CD14-positive monocyte (primary cell): Measurements from ENCODE around the gene CARD11. TPM values are rescaled to one million over a fixed set of nuclear protein-coding genes. Genes with fewer than 3 reads are reported as not detected.

Experiments used
- DNase-seq, 3 donors: peaks; one replicate each; pipeline ENCODE4 v3.0.0-alpha.2; 2011 to 2022
- H2AFZ ChIP-seq: 2 replicates; pipeline ENCODE4 v1.6.0; 2012; ENCODE audit warnings: mild to moderate bottlenecking, low read depth, low read length, inconsistent platforms; ENCODE audit not compliant: insufficient read depth, poor library complexity, severe bottlenecking
- H3K27ac ChIP-seq, 2 donors: 1 replicate in 1 of 2; 2 replicates in 1 of 2; pipeline ENCODE4 v1.5.1; 2012 to 2013; ENCODE audit warnings: low read length in 2 of 2, control low read depth in 1 of 2, inconsistent platforms in 1 of 2, low read depth in 1 of 2, mild to moderate bottlenecking in 1 of 2
- H3K27me3 ChIP-seq, 2 donors: one replicate each; pipeline versions ENCODE4 v1.6.0 to v1.6.1; 2011 to 2013; ENCODE audit warnings: low read length in 2 of 2; ENCODE audit not compliant: control insufficient read depth in 2 of 2, insufficient read depth in 2 of 2
- H3K36me3 ChIP-seq, 2 donors: replicated peaks in 1 of 2; 1 replicate in 1 of 2; 2 replicates in 1 of 2; pipeline versions ENCODE4 v1.5.1 to v1.6.1; 2012 to 2013; ENCODE audit warnings: low read length in 2 of 2, control low read depth in 1 of 2, inconsistent platforms in 1 of 2, mild to moderate bottlenecking in 1 of 2; ENCODE audit not compliant: insufficient read depth in 2 of 2, control insufficient read depth in 1 of 2
- H3K4me1 ChIP-seq, 2 donors: 1 replicate in 1 of 2; 2 replicates in 1 of 2; pipeline versions ENCODE4 v1.5.1 to v1.6.1; 2012 to 2013; ENCODE audit warnings: low read length in 2 of 2, control low read depth in 1 of 2, inconsistent platforms in 1 of 2, mild to moderate bottlenecking in 1 of 2, moderate library complexity in 1 of 2; ENCODE audit not compliant: insufficient read depth in 2 of 2, control insufficient read depth in 1 of 2
- H3K4me2 ChIP-seq: replicated peaks from 2 replicates; pipeline ENCODE3; 2012; ENCODE audit warnings: low read length, moderate library complexity, mild to moderate bottlenecking; ENCODE audit not compliant: poor library complexity, severe bottlenecking; ENCODE audit errors: extremely low read depth
- H3K4me3 ChIP-seq, 3 experiments: fragments of 200-600 bp in 1 of 3; sonication (generic) in 1 of 3; replicated peaks in 1 of 3; 1 replicate in 2 of 3; 2 replicates in 1 of 3; pipeline ENCODE4 v1.5.1; 2011 to 2013; ENCODE audit warnings: low read length in 3 of 3, mild to moderate bottlenecking in 3 of 3, control low read depth in 2 of 3, low read depth in 2 of 3, inconsistent platforms in 1 of 3, moderate library complexity in 1 of 3
- H3K79me2 ChIP-seq: 2 replicates; pipeline ENCODE4 v1.6.0; 2012; ENCODE audit warnings: mild to moderate bottlenecking, control low read depth, inconsistent platforms, low read length, moderate library complexity; ENCODE audit not compliant: insufficient read depth
- H3K9ac ChIP-seq: 2 replicates; pipeline ENCODE4 v1.6.0; 2017; ENCODE audit warnings: low read length, mild to moderate bottlenecking; ENCODE audit not compliant: insufficient read depth, poor library complexity, severe bottlenecking
- H3K9me3 ChIP-seq, 2 donors: replicated peaks in 1 of 2; 1 replicate in 1 of 2; 2 replicates in 1 of 2; pipeline versions ENCODE4 v1.5.1 to v1.6.1; 2012 to 2013; ENCODE audit warnings: low read length in 2 of 2, control low read depth in 1 of 2; ENCODE audit not compliant: control insufficient read depth in 1 of 2, insufficient read depth in 1 of 2
- H4K20me1 ChIP-seq: 2 replicates; pipeline ENCODE4 v1.6.0; 2012; ENCODE audit warnings: mild to moderate bottlenecking, low read length, control low read depth, moderate library complexity; ENCODE audit not compliant: insufficient read depth
- H3K27ac Mint-ChIP-seq, 7 donors: one replicate each; pipeline ENCODE4 v1.8.0; 2020; ENCODE audit warnings: mild to moderate bottlenecking in 7 of 7, mixed read lengths in 7 of 7, moderate library complexity in 6 of 7, inconsistent platforms in 2 of 7
- H3K27me3 Mint-ChIP-seq, 3 donors: one replicate each; pipeline ENCODE4 v1.8.0; 2021 to 2022; ENCODE audit warnings: low read depth in 3 of 3, mild to moderate bottlenecking in 3 of 3, mixed read lengths in 3 of 3, moderate library complexity in 3 of 3, inconsistent platforms in 1 of 3
- H3K36me3 Mint-ChIP-seq, 2 donors: one replicate each; pipeline ENCODE4 v1.8.0; 2020; ENCODE audit warnings: mixed read lengths in 2 of 2, inconsistent platforms in 1 of 2, mild to moderate bottlenecking in 1 of 2
- H3K4me1 Mint-ChIP-seq: one replicate; pipeline ENCODE4 v1.8.0; 2020; ENCODE audit warnings: mild to moderate bottlenecking, mixed read lengths
- H3K4me3 Mint-ChIP-seq, 2 donors: one replicate each; pipeline ENCODE4 v1.8.0; 2020; ENCODE audit warnings: mild to moderate bottlenecking in 2 of 2, mixed read lengths in 2 of 2, moderate library complexity in 1 of 2
- H3K9me3 Mint-ChIP-seq, 7 donors: one replicate each; pipeline ENCODE4 v1.8.0; 2020 to 2022; ENCODE audit warnings: mixed read lengths in 7 of 7, mild to moderate bottlenecking in 6 of 7, moderate library complexity in 6 of 7, inconsistent platforms in 2 of 7
- CTCF ChIP-seq: fragments of 200-600 bp; IDR thresholded peaks from one replicate; pipeline ENCODE4 v1.8.0; 2022; ENCODE audit warnings: antibody characterized with exemption, mild to moderate bottlenecking
- WGBS: methylation state at CpG from one replicate; pipeline ENCODE4 v1.1.5; 2013; ENCODE audit warnings: missing lambda C conversion rate; ENCODE audit not compliant: insufficient coverage; 5-methylcytosine and 5-hydroxymethylcytosine counted together
- intact Hi-C, 2 donors: fragments of 100-400 bp; cut with micrococcal nuclease; formaldehyde crosslinking; loops; one replicate each; pipeline versions ENCODE4 v1.15.0 to v1.15.1; 2023
- polyA plus RNA-seq, 3 donors: library from polyadenylated mRNA; depleted of rRNA in 1 of 3; unstranded in 2 of 3; stranded (reverse) in 1 of 3; fragments of 300-500 nt in 2 of 3; fragments of >200 nt in 1 of 3; fragmentation: Illumina TruSeq in 2 of 3; gene quantifications; 1 replicate in 2 of 3; 2 replicates in 1 of 3; pipeline ENCODE4 v1.2.3, GENCODE V29; 2012 to 2021

Gene CARD11
- polyA plus RNA-seq, 3 donors: 0.04 to 0.17 TPM; not detected in 1

- Histone ChIP-seq H3K27me3 (no peaks in the 10 kb centered on the region), H2AFZ (no peak overlapping the region), H3K9me3 (no peaks in the 10 kb centered on the region), H3K9ac (no peak overlapping the region), H3K36me3 (no peaks in the 10 kb centered on the region), H3K4me3 (no peak overlapping the region), H3K4me1 (no peaks in the 10 kb centered on the region), H3K27ac (no peak overlapping the region), H3K4me2 (no peak overlapping the region), H4K20me1 (no peaks in the 10 kb centered on the region), H3K79me2 (no peaks in the 10 kb centered on the region)
- DNase-seq: no peak
- H3K36me3 Mint-ChIP-seq: no peaks in the 10 kb centered on the region
- peaks cover 0 to 3% (median 1%) of the 10 kb centered on the region in 7 donors for H3K9me3 Mint-ChIP-seq
- H3K4me1 Mint-ChIP-seq: no peaks in the 10 kb centered on the region
- intact Hi-C loops: no loop called here
- TF ChIP-seq CTCF: no peak
- 79% methylated on average over 6 of the region's 9 CpGs for WGBS
- H3K4me3 Mint-ChIP-seq: no peak overlapping the region
- H3K27me3 Mint-ChIP-seq: peaks cover 0 to 5% (median 2%) of the 10 kb centered on the region in 3 donors
- H3K27ac Mint-ChIP-seq: no peak overlapping the region
These were observed 39.2 kb upstream of the CARD11 start for GRCh38 chr7:3082831-3083230.

- intact Hi-C loops: no loop called here
These were observed 38.7 kb upstream of the CARD11 start for GRCh38 chr7:3082386-3082785.

More at GRCh38 chr7:3082386-3082785, 38.7 kb upstream of the CARD11 start:
- H3K4me3 ChIP-seq: no peak overlapping the region
- no peak overlapping the region for H3K4me2 ChIP-seq
- peaks cover 0 to 5% (median 2%) of the 10 kb centered on the region in 3 donors for H3K27me3 Mint-ChIP-seq
- peaks cover 0 to 3% (median 1%) of the 10 kb centered on the region in 7 donors for H3K9me3 Mint-ChIP-seq
- no peaks in the 10 kb centered on the region for H3K4me1 Mint-ChIP-seq
- no peaks in the 10 kb centered on the region for H3K36me3 ChIP-seq
- whole genome bisulfite sequencing: 71% methylated on average over 6 of the region's 6 CpGs
- H3K4me1 ChIP-seq: no peaks in the 10 kb centered on the region
- no peaks in the 10 kb centered on the region for H3K27me3 ChIP-seq
- no peaks in the 10 kb centered on the region for H3K9me3 ChIP-seq
- no peak overlapping the region for H2AFZ ChIP-seq
- H3K36me3 Mint-ChIP-seq: no peaks in the 10 kb centered on the region
- TF ChIP-seq CTCF: no peak
- H3K9ac ChIP-seq: no peak overlapping the region
- no peaks in the 10 kb centered on the region for H4K20me1 ChIP-seq
- no peak for DNase-seq
- H3K27ac Mint-ChIP-seq: no peak overlapping the region
- H3K79me2 ChIP-seq: no peaks in the 10 kb centered on the region
- no peak overlapping the region for H3K27ac ChIP-seq
- H3K4me3 Mint-ChIP-seq: no peak overlapping the region
